C4-2B (cell line): ENCODE results near the gene CLSTN2.

Source experiments
- CTCF ChIP-seq: fragments of 450-650 bp; conservative IDR thresholded peaks from 2 replicates; pipeline ENCODE4 v1.5.1; 2017; ENCODE audit warnings: mild to moderate bottlenecking
- ZFX ChIP-seq: fragments of 450-650 bp; IDR thresholded peaks from 2 replicates; pipeline ENCODE4 v1.6.1; 2017

- no peak for TF ChIP-seq CTCF
- no peak for TF ChIP-seq ZFX
Observed at GRCh38 chr3:140163159-140163763, 228.3 kb downstream of the CLSTN2 start.
